ENCODE results near the gene ZNF410. TPM values are rescaled to one million over a fixed set of nuclear protein-coding genes. Genes with fewer than 3 reads are reported as not detected.
"Not testable (repeated sequence)": the region's sequence is repeated elsewhere in the genome, so short reads cannot be mapped to it uniquely, and the experiment has no call there.

Gene ZNF410
- total RNA-seq, 1 experiment from 2014 or later: 37.6 TPM

- TF ChIP-seq SIN3A (IDR thresholded peaks at IDR 0.05; ENCODE audit: low read depth): peak; percentile 92
- TF ChIP-seq TCF7L2 (IDR thresholded peaks at IDR 0.05; ENCODE audit: borderline replicate concordance, extremely low read depth, insufficient read depth, insufficient read length): peak; percentile 13
- TF ChIP-seq ELF1 (IDR thresholded peaks at IDR 0.05; ENCODE audit: borderline replicate concordance, low read depth): peak; percentile 80
- peak; percentile 92 for TF ChIP-seq MAX (IDR thresholded peaks at IDR 0.05)
- TF ChIP-seq RAD21 (IDR thresholded peaks at IDR 0.05; ENCODE audit: low read depth): no peak
Measured at GRCh38 chr14:73886449-73887317, at the start of gene ZNF410 (continued).

- ATAC-seq; H2AFZ ChIP-seq (ENCODE audit: low read depth, low read length, poor library complexity, severe bottlenecking); BruUV-seq (replicated peaks); DNase-seq (ENCODE audit: low read depth, low spot score); H3K27ac ChIP-seq (ENCODE audit: low read depth, low read length); H3K4me1 ChIP-seq (ENCODE audit: control insufficient read depth in 1 of 2, insufficient read depth in 2 of 2, low read length in 2 of 2); H3K27me3 ChIP-seq (ENCODE audit: insufficient read depth, low read length); H3K79me2 ChIP-seq (ENCODE audit: insufficient read depth, low read length); H3K4me3 ChIP-seq (replicated peaks in 1 of 2; ENCODE audit: low read depth in 1 of 2, low read length in 2 of 2); H4K20me1 ChIP-seq (ENCODE audit: insufficient read depth); RAD21 ChIA-PET (ENCODE audit: low non-redundant PET in 1 of 2, low total read pairs in 2 of 2, uncharacterized antibody in 2 of 2, unreplicated experiment in 2 of 2); H3K36me3 ChIP-seq (ENCODE audit: control insufficient read depth in 1 of 2, insufficient read depth in 2 of 2, low read length in 2 of 2); H3K9me3 ChIP-seq (ENCODE audit: control insufficient read depth in 1 of 2, insufficient read depth in 1 of 2, low read depth in 1 of 2, low read length in 2 of 2); H3K9me2 ChIP-seq (ENCODE audit: insufficient read depth); intact Hi-C loops (cut with micrococcal nuclease); H3K4me2 ChIP-seq (ENCODE audit: low read length); H3K9ac ChIP-seq (ENCODE audit: low read length): not testable (repeated sequence)
- ChIA-PET POLR2A (interaction anchor here (0.7 to 4.5 kb wide), 2 partner anchors 13 to 101 kb away, joined by 3 to 12 read pairs; partner anchors contain the start of gene PTGR2), CTCF (interaction anchor here (1.0 kb wide), 1 partner anchor 80 kb away, joined by 4 read pairs; no protein-coding TSS in a partner anchor)
Measured at GRCh38 chr14:73838293-73839034, 48.2 kb upstream of the ZNF410 start.

Data from HCT116 (cell line).